NCI-H69 (cell line): Measurements from ENCODE around the gene ATP5PB.

Experiments
- DNase-seq: peaks from one replicate; lab custom pipeline; 2025; lab: John Stamatoyannopoulos, UW

The ATP5PB gene

DNA sequence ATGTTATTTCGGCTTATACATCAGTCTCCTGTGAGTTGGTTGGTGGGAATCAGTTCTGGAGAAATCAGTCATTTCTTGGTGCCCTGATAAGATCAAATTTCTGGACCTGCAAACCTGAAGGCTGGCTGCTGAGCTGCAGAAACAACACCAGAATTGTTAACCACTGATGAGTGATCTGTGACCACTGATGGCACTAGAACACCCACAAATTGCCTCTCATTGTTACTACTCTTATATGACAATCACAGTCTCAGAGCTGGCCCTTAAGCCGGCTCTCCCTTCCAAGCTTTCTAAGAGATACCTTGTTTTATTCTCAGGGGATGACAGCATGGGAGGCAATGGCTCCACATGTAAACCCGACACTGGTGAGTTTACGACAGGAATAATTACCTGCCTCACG is 26.4 kb downstream of the ATP5PB start:
- no peak for DNase-seq

DNA sequence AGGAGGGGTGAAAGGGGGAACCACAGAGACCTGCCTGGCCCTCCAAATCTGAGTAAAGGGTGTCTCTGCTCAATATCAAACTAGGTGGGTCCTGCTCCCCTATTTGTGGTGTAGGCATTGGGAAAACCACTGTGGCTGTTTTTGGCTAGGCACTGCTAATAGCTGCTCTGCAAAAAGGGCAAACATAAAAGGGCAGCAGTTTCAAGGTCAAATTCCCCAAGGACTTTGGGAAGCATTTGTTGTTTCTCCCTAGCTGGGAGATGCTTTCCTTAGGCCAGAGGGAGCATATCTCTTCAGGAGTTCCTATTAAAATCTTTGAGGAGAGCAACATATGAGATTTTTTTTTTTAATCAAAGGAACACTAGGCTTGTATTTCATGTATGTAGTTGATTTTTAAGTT is 26.9 kb downstream of the ATP5PB start:
- DNase-seq = no peak

GRCh38 chr1:111476761-111477309 is 27.6 kb downstream of the ATP5PB start:
- no peak for DNase-seq

DNA sequence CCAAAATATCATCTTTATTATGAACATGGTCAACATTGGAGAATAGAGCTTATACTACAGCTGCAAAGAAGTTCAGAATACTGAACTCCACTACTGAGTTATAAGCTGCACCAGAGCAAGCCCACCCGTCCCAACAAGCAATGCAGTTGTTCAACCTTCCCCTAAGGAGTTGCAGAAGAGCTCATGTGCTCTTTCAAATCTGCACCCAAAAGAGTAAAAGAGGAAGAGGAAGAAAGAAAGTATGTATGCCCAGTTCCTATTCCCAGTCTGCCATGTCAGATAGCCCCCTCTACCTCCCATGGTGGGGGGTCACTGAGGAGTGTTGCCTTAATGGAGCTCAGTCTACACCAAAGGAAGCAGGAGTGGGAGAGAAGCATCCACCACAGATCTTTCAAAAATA is 31.4 kb downstream of the ATP5PB start:
- no peak for DNase-seq

- DNase-seq = peak; percentile 31
These were observed 32.3 kb downstream of the ATP5PB start for GRCh38 chr1:111481387-111482221.

GRCh38 chr1:111483166-111483565 is 33.9 kb downstream of the ATP5PB start:
- no peak for DNase-seq

DNA sequence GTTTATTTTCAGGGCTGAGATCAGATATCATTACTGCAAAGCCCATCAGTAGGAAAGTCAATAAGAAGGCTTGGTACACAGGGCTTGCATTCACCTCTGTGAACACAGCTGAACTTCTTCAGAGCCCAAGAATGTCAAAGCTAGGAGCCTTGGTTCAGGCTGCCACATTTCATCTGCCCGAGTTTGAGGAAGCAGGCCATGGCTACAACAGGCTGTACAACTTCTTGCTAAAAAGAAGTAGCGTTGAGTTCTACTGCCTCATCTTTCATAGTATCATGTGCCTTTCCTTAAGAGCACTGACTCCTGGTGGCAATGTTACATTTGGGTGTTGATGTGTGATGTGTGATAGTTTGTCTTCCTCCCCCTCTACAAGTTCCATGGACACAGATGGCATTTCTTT is 34.6 kb downstream of the ATP5PB start:
- no peak for DNase-seq

GRCh38 chr1:111484391-111485026 is 35.2 kb downstream of the ATP5PB start:
- no peak for DNase-seq

- no peak for DNase-seq
These were observed 37.2 kb downstream of the ATP5PB start for GRCh38 chr1:111486431-111486830.

DNA sequence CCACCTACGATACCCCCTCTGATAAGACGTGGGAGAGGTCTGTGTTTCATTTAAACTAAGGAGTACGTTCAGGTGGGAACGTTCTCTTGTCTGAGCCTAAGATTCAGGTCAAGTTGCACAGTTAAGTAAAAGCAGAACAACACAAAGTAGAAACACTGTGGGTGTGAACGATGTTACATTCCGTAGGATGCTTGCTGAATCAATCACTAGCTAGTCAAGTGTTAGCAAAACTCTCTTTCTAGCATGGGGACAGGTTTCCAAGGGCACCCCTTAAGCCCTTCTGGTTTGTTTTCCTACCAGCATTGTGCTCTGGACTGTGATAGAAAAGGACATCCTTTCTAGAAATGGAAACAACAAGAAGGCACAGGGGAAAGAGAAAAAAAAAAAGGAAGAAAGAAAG is 37.9 kb downstream of the ATP5PB start:
- no peak for DNase-seq

- DNase-seq = no peak
These were observed 39.4 kb downstream of the ATP5PB start for GRCh38 chr1:111488669-111489068.

DNA sequence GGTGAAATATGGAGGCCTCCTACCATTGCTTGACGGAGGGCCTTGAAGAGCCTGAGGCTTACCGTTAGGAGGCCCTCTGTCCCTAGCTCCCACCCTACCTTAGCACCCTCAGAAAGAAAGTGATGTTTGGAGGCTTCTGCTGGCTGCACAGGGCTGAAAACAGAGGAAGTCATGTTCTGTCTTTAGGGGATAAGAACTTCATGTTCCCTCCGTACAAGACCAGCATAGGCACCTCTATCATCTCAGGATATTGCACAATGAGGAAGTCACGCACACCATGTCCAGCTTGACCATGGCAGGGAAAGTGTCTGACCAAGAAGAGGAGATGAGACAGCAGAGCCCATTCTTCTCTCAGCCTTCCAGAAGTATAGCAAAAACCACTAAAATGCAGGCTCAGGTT is 40.3 kb downstream of the ATP5PB start:
- DNase-seq = no peak

DNA sequence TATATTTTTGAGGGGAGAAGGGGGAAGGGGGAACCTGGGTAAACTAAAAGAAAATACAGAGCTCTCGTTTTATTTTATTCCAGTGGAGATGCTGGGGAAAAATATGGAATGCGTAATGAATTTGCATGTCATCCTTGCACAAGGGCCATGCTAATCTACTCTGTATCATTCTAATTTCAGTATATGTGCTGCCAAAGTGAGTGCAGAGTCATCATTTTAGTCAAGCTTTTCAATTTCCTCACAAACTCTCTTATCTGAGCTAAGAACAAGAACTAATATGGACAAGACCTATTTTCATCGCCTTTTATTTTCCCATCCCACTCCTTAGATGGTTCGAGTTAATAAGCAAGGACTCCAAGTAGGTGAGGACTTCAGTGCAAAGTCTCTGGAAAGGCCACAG is 41.0 kb downstream of the ATP5PB start:
- no peak for DNase-seq

GRCh38 chr1:111491070-111491469 is 41.8 kb downstream of the ATP5PB start:
- DNase-seq = no peak

GRCh38 chr1:111496398-111496797 is 47.1 kb downstream of the ATP5PB start:
- no peak for DNase-seq

- DNase-seq = no peak
These were observed 48.3 kb downstream of the ATP5PB start for GRCh38 chr1:111497592-111497991.

GRCh38 chr1:111499026-111499785 is 49.9 kb downstream of the ATP5PB start:
- DNase-seq = no peak

DNA sequence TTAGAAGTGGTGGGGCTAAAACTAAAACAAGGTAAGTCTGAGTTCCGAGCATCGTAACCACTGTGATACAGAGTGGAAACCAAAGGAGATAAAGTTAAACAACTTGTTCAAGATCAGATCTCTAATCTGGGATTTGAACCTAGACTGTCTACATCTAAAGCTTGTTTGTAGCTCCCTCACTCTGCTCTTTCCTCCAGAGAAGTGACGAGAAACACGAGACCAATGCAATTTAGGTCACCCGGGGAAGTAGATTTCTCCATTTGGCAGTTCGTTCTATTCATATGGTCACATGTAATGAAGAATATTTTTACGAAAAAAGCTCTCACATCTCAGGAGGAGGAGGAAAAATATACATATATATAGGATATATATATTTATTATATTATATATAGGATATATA is 52.4 kb downstream of the ATP5PB start:
- no peak for DNase-seq

DNA sequence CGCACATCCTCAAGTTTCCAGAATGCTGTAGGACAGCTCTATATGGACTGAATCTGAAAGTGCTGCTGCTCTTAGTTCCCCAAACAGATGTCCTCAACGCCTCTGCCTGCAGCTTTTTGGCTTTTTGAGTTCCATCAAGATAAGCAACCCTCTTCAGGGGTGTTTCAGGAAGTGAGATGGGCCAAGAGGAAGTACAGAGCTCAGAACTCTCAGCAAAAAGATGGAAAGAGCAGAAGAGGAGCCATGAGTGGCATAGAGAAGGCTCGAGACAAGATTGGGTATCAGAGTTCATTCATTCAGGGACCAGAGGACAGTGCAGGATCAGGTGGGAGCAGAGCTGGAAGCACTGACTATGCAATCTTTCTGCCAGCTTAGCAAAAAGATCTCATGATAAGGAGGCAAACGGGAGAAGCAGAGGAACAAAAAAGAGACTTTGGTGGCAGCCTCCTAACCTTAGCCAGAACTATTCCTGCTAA is 54.4 kb downstream of the ATP5PB start, which contains the start of the genes ADORA3 and TMIGD3:
ADORA3 (minus strand) TSS at position 49 of the 476 bp plus-strand sequence. CDS start 279 bp downstream, outside the sequence.
TMIGD3 (minus strand) TSS at position 49 of the 476 bp plus-strand sequence. CDS start 279 bp downstream, outside the sequence.
- no peak for DNase-seq

- DNase-seq = peak; percentile 5
These were observed 54.8 kb downstream of the ATP5PB start for GRCh38 chr1:111504097-111504496.

- DNase-seq = no peak
These were observed 56.4 kb downstream of the ATP5PB start for GRCh38 chr1:111505641-111506119.

- no peak for DNase-seq
These were observed 57.3 kb downstream of the ATP5PB start for GRCh38 chr1:111506561-111506960.
